ENCODE measurements around the gene PARD3.

PARD3 gene

GRCh38 chr10:34166354-34166753, 648.7 kb downstream of the PARD3 start:
- no peak for DNase-seq

GRCh38 chr10:34164029-34164428, 651.1 kb downstream of the PARD3 start:
- DNase-seq, result no peak

DNA sequence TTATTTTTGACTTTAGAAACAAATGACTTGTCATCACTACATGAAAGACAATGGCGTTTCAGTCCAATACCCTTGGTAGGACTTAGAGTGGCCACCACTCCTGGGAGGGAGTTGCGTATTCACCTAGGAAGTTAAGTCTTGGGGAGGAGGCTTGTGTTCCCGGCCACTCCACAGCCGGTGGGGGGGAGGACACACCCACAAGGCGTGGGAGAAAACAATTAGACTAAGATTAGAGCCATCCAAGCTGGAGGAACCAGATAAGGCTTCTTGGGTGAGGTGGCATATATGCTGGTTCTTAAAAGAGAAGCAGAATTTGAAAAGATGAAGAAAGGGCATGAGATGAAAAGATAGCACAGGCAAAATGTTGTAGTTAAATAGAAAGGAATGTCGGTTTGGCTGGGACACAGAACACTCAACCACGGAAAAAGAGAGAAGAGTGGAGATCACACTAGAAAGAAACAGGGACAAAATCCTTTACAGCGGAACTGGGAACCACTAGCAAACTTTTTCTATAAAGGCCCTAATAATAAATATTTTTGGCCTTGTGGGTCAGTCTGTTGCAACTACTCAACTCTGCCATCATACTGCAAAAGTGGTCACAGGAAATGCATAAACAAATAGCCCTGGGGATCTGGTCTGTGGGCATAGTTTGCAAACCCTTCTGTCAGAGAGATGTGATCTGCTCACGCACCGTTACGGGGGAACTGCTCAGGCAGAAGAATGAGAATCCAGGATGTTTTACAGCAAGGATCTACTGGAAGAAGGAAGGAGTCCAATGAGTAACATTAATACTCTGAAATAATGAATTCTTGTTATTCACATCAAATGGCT, 651.8 kb downstream of the PARD3 start:
- no peak for DNase-seq

DNA sequence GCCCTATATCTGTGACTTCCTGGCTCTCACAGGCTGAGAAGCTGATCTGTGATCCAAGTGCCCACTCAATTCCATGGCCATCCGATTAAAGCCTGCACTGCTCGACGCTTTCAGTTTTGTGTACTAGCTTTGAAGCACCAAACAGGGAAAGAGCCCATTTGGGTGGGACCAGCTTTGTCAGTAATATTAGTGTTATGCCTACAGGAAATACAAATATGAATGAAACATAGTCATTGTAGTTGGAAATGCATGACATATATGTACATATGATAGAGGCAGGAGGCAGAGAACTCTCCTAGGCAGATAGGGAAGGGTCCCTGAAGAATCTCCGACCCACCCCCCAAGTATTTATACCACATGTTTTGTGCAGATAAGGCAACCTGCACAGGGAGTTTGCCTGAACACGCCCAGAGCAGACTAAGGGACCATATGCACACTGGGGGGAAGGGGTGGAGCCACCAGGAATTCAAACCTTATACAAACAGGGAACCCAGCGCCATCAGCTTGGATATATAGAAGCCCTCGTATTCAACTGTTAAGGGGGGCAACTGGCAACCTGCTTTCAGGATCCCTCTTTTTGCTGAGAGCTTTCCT, 653.2 kb downstream of the PARD3 start:
- DNase-seq, result no peak

GRCh38 chr10:34160595-34160994, 654.5 kb downstream of the PARD3 start:
- DNase-seq, result no peak

DNA sequence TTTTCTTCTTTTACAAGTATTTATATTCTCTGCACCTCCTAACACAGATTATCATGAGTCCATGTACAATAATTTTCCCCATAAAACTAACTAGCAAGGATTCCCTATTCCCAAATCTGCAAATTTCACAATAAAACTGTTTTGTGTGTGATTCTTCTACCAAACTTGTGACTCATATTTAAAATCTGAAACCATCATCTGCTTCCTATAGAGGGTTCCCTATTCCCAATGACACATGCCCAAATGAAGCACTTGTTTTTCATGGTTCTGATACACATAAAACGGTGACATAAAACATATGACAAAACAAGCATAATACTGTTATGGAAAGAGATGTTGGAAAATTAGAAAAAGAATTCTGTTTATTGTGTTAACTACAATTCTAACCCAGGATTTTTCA, 657.6 kb downstream of the PARD3 start:
- DNase-seq, result no peak

GRCh38 chr10:34156781-34157425, 658.2 kb downstream of the PARD3 start:
- DNase-seq, result no peak

DNA sequence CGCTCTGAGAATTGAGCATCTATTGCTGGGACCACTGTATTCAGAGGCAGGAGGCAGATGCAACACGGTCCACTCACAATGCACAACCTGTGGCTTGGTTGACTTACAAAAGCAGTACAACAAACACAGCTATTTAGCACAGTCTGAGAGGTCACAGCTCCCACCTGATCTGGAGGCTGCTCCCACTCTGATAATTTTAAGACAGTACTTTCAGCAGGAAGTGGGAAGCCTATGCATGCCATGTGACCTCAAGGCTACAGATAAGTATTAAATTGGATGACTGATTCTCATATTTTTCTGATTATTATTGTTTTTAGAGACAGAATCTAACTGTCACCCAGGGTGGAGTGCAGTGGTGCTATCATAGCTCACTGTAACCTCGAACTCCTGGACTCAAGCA, 659.3 kb downstream of the PARD3 start:
- DNase-seq, result no peak

GRCh38 chr10:34154383-34154900, 660.7 kb downstream of the PARD3 start:
- DNase-seq, result no peak

- DNase-seq, result no peak
Observed at GRCh38 chr10:34153663-34154382, 661.3 kb downstream of the PARD3 start.

- no peak for DNase-seq
Observed at GRCh38 chr10:34152434-34152833, 662.7 kb downstream of the PARD3 start.

- no peak for DNase-seq
Observed at GRCh38 chr10:34151931-34152330, 663.2 kb downstream of the PARD3 start.

- no peak for DNase-seq
Observed at GRCh38 chr10:34151481-34151880, 663.6 kb downstream of the PARD3 start.

- no peak for DNase-seq
Observed at GRCh38 chr10:34150103-34150502, 665.0 kb downstream of the PARD3 start.

- DNase-seq, result no peak
Observed at GRCh38 chr10:34148305-34148657, 666.8 kb downstream of the PARD3 start.

DNA sequence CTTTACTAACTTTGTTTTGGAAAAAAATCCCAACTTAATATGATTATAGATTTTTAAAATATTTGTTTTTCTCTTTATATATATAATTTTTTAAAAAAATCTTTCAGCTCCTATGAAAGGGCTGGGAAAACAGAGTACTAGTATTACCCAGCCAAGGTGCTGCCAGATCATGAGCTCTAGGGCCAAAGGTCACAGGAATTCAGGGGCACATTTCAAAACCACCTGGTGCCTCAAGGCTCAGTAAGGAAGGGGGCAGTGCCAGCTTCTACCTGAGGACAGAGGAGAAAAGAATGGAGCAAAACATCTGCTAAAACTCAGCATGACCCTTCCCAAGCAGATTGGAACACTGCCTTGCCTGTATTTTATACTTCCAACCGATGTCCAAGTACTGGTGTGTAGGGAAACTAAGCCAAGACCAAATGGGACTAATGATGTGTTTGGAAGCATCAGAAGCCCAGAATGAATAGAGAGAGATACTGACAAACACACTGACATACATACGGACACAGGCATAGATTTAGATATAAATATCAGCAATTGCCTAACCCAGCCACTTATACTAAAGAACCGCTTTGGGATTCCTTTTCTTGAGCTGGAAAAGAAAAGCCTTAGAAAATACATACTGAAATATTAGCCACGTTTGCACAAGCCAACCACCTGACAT, 667.3 kb downstream of the PARD3 start:
- no peak for DNase-seq

DNA sequence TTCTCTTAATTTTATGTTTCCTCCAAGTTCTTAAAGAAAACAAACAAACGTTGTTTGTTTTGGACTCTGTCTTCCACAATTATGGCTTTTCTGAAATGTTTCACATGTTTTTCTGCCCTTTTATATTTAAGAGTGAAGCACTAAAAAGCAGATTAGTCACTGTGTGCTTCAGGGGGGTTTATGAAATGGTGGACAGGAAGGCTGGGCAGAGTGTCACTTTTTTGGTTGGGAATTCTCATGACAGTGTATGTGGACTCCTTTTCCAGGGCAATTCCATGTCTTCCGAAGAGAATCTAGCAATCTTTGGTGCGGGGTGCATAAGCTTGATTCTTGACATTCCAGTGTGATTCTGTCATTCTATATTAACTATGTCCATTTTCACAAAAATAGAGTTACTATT, 669.4 kb downstream of the PARD3 start:
- DNase-seq, result no peak

GRCh38 chr10:34143466-34143865, 671.6 kb downstream of the PARD3 start:
- DNase-seq, result no peak

GRCh38 chr10:34141032-34141680, 673.9 kb downstream of the PARD3 start:
- DNase-seq, result no peak

- DNase-seq, result no peak
Observed at GRCh38 chr10:34139559-34139958, 675.5 kb downstream of the PARD3 start.

DNA sequence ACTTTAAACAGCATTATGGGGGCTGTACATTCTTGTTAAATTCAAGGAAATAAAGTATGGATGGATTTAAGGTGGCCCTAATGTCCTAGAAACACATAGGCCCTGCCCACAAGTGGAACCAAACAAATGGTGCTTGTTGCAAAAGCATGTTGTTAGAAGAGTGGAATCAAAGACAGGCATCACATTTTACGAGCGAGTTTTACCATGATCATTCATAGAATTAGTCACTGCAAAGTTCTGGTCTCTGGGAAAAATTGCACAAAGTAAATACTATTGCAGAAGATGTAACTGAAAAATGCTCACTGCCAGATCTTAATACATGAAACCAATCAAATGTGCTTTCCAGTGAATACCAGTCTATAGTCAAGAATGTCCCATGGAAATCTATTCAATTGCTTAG, 677.1 kb downstream of the PARD3 start:
- DNase-seq, result no peak

- DNase-seq, result no peak
Observed at GRCh38 chr10:34137201-34137600, 677.9 kb downstream of the PARD3 start.
